Breast epithelium (tissue), 4 donors: ENCODE measurements around the gene RSF1. TPM values are rescaled to one million over a fixed set of nuclear protein-coding genes. Genes with fewer than 3 reads are reported as not detected.

ENCODE experiments used
- DNase-seq, 2 donors: peaks; one replicate each; pipeline ENCODE4 v3.0.0-alpha.2; 2019; ENCODE audit warnings: low spot score in 2 of 2
- H3K27ac ChIP-seq, 2 donors: fragments of 200-600 bp; sonication (generic) in 1 of 2; one replicate each; pipeline ENCODE4 v1.5.1; 2016 to 2019; ENCODE audit warnings: mild to moderate bottlenecking in 1 of 2
- H3K27me3 ChIP-seq, 2 donors: fragments of 200-600 bp; sonication (generic) in 1 of 2; one replicate each; pipeline versions ENCODE4 v1.5.1 to v1.6.0; 2017 to 2019; ENCODE audit warnings: control low read depth in 1 of 2, mild to moderate bottlenecking in 1 of 2
- H3K36me3 ChIP-seq: fragments of 200-600 bp; one replicate; pipeline ENCODE4 v1.5.1; 2019
- H3K4me1 ChIP-seq, 2 donors: fragments of 200-600 bp; sonication (generic); one replicate each; pipeline ENCODE4 v1.5.1; 2016 to 2019; ENCODE audit warnings: control low read depth in 1 of 2
- H3K4me3 ChIP-seq, 3 donors: fragments of 200-600 bp; sonication (generic); 1 replicate in 2 of 3; 2 replicates in 1 of 3; pipeline ENCODE4 v1.5.1; 2016 to 2019; ENCODE audit warnings: mild to moderate bottlenecking in 3 of 3, moderate library complexity in 2 of 3
- H3K9me3 ChIP-seq, 2 donors: fragments of 200-600 bp; sonication (generic) in 1 of 2; one replicate each; pipeline ENCODE4 v1.5.1; 2016 to 2019; ENCODE audit warnings: control low read depth in 1 of 2
- POLR2A ChIP-seq: fragments of 450-650 bp; IDR thresholded peaks from one replicate; pipeline ENCODE4 v1.6.1; 2016; ENCODE audit warnings: antibody characterized with exemption, mild to moderate bottlenecking, moderate library complexity
- POLR2AphosphoS5 ChIP-seq, 3 donors: sonication (generic); formaldehyde crosslinking; IDR thresholded peaks; one replicate each; pipeline ENCODE4 v1.6.1; 2017; ENCODE audit warnings: antibody characterized with exemption in 3 of 3
- intact Hi-C: fragments of 100-400 bp; cut with DNase I; formaldehyde crosslinking; loops from one replicate; pipeline ENCODE4 v1.15.1; 2023; ENCODE audit warnings: low total_unique reads
- total RNA-seq, 3 donors: library from RNA; depleted of rRNA; stranded (reverse); fragments of >200 nt; gene quantifications; one replicate each; pipeline ENCODE4 v1.1.0, GENCODE V29; 2016
- TF ChIP-seq, protein P1 (sequence below), 3 donors: fragments of 450-650 bp; IDR thresholded peaks; one replicate each; pipeline ENCODE4 v1.5.1; 2016 to 2017; ENCODE audit warnings: antibody characterized with exemption in 3 of 3, mild to moderate bottlenecking in 3 of 3, moderate library complexity in 3 of 3

Gene RSF1
- total RNA-seq, 3 donors from 2014 or later, result 82.2 to 112 (median 82.3) TPM

GRCh38 chr11:77752516-77752915 lies 68.0 kb downstream of the RSF1 start:
- Histone ChIP-seq H3K36me3 (no peaks in the 10 kb centered on the region), H3K27ac (no peak overlapping the region), H3K4me1 (no peaks in the 10 kb centered on the region), H3K9me3 (no peaks in the 10 kb centered on the region), H3K27me3 (no peaks in the 10 kb centered on the region), H3K4me3 (no peak overlapping the region)
- intact Hi-C loops, result no loop called here
- TF ChIP-seq POLR2AphosphoS5 (IDR thresholded peaks at IDR 0.05) (no peak), POLR2A (no peak)
- TF ChIP-seq, protein P1, sequence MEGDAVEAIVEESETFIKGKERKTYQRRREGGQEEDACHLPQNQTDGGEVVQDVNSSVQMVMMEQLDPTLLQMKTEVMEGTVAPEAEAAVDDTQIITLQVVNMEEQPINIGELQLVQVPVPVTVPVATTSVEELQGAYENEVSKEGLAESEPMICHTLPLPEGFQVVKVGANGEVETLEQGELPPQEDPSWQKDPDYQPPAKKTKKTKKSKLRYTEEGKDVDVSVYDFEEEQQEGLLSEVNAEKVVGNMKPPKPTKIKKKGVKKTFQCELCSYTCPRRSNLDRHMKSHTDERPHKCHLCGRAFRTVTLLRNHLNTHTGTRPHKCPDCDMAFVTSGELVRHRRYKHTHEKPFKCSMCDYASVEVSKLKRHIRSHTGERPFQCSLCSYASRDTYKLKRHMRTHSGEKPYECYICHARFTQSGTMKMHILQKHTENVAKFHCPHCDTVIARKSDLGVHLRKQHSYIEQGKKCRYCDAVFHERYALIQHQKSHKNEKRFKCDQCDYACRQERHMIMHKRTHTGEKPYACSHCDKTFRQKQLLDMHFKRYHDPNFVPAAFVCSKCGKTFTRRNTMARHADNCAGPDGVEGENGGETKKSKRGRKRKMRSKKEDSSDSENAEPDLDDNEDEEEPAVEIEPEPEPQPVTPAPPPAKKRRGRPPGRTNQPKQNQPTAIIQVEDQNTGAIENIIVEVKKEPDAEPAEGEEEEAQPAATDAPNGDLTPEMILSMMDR (IDR thresholded peaks at IDR 0.05), result no peak
- no peak for DNase-seq

GRCh38 chr11:77750394-77751156 lies 69.9 kb downstream of the RSF1 start:
- Histone ChIP-seq H3K4me1 (no peaks in the 10 kb centered on the region), H3K27ac (no peak overlapping the region), H3K4me3 (no peak overlapping the region), H3K9me3 (no peaks in the 10 kb centered on the region), H3K27me3 (no peaks in the 10 kb centered on the region), H3K36me3 (no peaks in the 10 kb centered on the region)
- DNase-seq, result no peak
- intact Hi-C loops, result no loop called here
- TF ChIP-seq POLR2AphosphoS5 (IDR thresholded peaks at IDR 0.05) (no peak), POLR2A (no peak)
- TF ChIP-seq, protein P1 (IDR thresholded peaks at IDR 0.05), result no peak

- Histone ChIP-seq H3K27me3 (no peaks in the 10 kb centered on the region), H3K4me1 (no peaks in the 10 kb centered on the region), H3K27ac (no peak overlapping the region), H3K4me3 (no peak overlapping the region), H3K9me3 (no peaks in the 10 kb centered on the region), H3K36me3 (no peaks in the 10 kb centered on the region)
- no peak for TF ChIP-seq POLR2AphosphoS5 (IDR thresholded peaks at IDR 0.05)
- intact Hi-C loops, result no loop called here
- DNase-seq, result no peak
Observed at GRCh38 chr11:77749232-77749631, 71.3 kb downstream of the RSF1 start.

DNA sequence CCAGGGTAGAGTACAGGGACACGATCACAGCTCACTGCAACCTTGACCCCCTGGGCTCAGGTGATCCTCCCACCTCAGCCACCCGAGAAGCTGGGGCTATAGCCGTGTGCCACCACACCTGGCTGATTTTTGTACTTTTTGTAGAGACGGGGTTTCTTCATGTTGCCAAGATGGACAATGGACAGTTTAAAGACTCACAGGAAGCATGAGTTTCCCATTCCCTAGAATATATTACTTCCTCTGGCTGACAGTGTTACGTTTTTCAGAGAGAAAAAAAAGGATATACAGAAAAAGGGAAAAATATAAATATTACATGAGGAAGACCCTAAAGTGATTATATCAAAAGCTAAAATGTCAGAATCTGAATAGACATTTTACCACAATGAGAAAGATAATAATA lies 72.3 kb downstream of the RSF1 start:
- no peaks in the 10 kb centered on the region for H3K27me3 ChIP-seq
- H3K4me1 ChIP-seq, result no peaks in the 10 kb centered on the region
- no peak for DNase-seq
- H3K9me3 ChIP-seq, result no peaks in the 10 kb centered on the region
- TF ChIP-seq POLR2A (no peak), POLR2AphosphoS5 (IDR thresholded peaks at IDR 0.05) (no peak)
- TF ChIP-seq, protein P1 (IDR thresholded peaks at IDR 0.05), result no peak
- no peaks in the 10 kb centered on the region for H3K36me3 ChIP-seq
- no peak overlapping the region for H3K4me3 ChIP-seq
- intact Hi-C loops, result no loop called here
- no peak overlapping the region for H3K27ac ChIP-seq

DNA sequence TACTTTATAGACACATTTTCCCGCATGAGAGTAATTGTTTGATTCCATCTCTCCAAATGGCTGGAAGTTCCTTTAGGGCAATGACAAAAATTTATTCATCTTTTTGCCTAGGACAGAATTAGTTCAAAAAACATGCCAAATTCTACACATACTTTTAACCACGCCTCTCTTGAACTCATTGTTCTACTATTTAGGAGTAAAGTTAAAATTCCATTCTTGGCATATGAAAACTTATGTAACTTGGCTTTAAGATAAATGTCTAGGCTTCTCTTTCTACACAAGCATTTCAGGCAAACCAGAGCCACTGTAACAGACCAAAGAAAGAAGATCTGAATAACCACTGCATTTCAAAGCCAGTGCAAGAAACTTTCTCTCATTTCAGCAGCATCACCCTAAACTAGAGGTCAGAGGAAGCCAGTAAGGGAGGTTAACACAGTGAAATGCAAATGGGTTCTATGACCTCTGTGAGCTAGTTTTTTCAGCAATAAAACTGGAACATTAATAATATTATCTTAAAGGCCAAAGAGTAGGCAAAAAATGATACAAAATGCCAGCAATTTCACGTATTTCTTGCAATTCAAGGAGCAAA lies 73.0 kb downstream of the RSF1 start:
- intact Hi-C loops, result no loop called here
- DNase-seq, result no peak
- Histone ChIP-seq H3K27ac (no peak overlapping the region), H3K4me3 (no peak overlapping the region), H3K4me1 (no peaks in the 10 kb centered on the region), H3K36me3 (no peaks in the 10 kb centered on the region), H3K27me3 (no peaks in the 10 kb centered on the region), H3K9me3 (no peaks in the 10 kb centered on the region)
- TF ChIP-seq POLR2AphosphoS5 (IDR thresholded peaks at IDR 0.05), result no peak
- TF ChIP-seq, protein P1 (IDR thresholded peaks at IDR 0.05), result no peak
- no peak for TF ChIP-seq POLR2A
